GDM1 (cell line): ENCODE data around the gene FEZ2.

Experiments used
- DNase-seq: peaks from one replicate; lab custom pipeline; 2025; lab: John Stamatoyannopoulos, UW

The FEZ2 gene

GRCh38 chr2:36587101-36587500 lies 10.9 kb downstream of the FEZ2 start:
- DNase-seq = no peak

GRCh38 chr2:36586672-36587071 lies 11.3 kb downstream of the FEZ2 start:
- no peak for DNase-seq

DNA sequence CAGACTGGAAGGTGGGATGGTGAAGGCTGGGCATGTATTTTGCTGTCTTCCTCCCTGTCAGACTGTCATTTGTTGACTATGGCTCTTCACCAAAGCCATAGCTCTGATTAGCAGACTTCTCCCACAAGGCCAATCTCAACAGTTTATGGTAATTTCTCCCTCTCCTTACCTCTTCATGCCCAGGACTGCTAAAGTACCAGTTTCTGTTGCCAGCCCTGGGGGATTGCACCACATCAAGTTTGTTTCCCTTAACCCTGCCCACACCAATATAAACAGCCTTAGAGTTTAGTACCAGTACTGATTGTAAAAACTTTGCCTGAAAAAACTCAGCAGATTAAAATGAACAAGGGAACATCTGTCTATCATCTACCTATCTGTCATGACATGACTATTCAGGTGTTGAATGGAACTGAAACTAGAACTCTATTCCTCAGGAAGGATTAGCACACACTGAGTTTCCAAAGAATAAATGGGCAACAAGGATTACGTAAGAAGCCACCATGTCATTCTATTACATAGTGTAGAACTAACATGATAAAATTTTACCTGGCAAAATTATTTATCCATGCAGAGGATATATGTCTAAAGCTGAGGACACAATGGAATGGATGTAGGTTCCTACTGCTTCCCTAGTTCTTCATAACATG lies 13.7 kb downstream of the FEZ2 start:
- DNase-seq = no peak

- DNase-seq = no peak
Observed at GRCh38 chr2:36582951-36583350, 15.0 kb downstream of the FEZ2 start.

GRCh38 chr2:36582538-36582937 lies 15.4 kb downstream of the FEZ2 start:
- no peak for DNase-seq

- no peak for DNase-seq
Observed at GRCh38 chr2:36579297-36579664, 18.7 kb downstream of the FEZ2 start.

GRCh38 chr2:36578343-36579296 lies 19.3 kb downstream of the FEZ2 start:
- no peak for DNase-seq

DNA sequence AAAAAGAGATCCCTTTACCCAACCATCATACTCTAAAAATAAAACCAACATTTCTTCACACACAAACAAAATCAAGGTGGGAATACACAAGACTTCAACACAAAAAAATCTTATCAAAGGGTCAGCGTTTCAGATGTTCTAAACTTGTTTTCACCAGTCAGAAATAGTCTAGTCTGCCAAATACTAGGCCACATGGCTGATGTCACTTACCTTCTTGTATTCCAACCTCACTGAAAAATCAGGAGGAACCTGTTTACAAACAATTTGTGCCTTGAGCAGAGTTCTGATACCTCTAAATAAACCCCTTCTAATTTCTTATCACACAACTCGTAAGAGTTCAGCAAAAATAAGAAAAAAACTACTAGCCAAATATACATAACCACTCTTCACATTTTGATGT lies 20.1 kb downstream of the FEZ2 start:
- no peak for DNase-seq

- no peak for DNase-seq
Observed at GRCh38 chr2:36574560-36574959, 23.4 kb downstream of the FEZ2 start.

- no peak for DNase-seq
Observed at GRCh38 chr2:36573165-36573564, 24.8 kb downstream of the FEZ2 start.

- no peak for DNase-seq
Observed at GRCh38 chr2:36572719-36573059, 25.3 kb downstream of the FEZ2 start.

DNA sequence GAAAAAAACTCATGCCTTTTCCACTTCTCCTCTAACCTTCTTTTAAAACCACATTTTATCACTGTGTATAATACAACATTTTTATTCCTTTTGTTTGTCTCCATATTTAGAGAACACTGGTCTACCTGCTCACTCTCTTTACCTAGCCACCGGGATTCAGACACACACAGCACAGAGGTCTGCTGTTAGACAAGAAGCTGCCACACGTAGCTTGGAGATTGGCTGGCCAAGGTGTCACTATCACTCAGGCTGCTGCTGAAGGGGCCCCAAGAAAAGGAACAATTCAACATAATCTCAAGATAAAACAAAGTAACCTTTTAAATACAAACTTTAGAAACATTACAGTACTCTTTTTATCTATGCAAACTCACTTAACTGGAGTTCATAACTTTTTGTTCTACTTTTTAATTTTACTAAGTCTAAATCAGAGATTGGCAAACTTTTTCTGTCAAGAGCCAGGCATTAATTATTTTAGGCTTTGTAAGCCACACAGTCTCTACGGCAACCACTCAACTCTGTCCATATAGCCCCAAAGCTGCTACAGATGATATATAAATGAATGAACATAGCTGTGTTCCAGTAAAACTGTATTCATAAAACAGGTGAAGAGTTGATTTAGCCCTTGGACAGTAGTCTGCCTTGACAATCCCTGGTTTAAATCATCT lies 25.8 kb downstream of the FEZ2 start:
- DNase-seq = no peak

DNA sequence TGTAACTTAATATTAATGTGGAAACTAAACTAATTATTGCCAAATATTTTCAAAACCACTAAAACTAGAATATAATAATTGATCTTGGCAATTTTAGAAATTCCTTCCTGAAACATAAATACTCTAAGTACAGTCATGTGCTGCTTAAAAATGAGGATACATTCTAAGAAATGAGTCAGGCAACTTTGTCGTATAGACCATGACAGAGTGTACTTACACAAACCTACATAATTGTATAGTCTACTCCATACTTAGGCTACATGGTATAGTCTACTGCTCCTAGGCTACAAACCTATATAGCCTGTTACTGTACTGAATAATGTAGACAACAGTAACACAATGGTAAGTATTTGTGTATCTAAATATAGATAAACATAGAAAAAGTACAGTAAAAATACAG lies 27.6 kb downstream of the FEZ2 start:
- DNase-seq = no peak

DNA sequence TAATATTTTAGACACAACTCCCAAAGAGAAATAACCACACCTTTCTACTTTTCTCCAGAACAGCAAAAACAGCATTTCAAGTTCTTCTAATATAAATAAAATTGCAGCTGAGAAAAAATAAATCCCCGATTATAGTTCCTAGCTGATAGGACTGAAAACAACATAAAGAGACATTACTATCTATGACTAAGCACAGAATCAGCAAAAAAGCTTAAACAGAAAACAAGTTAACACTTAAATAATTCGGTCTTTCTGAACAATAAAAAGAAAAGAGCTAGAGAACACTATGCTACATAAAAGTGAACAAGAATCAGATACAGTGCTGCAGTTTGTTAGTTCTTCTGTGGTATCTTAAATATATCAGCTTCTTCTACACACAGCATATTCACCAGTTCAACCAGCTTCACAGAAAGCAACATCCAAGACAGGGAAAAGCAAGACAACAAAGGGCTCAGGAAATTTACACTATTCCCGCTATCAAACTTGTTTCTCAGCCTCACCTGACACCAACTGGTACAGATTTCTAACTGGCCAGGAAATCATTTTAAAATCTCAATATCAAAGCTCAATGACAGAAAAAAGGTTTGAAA lies 28.6 kb downstream of the FEZ2 start:
- no peak for DNase-seq

GRCh38 chr2:36568516-36569246 lies 29.3 kb downstream of the FEZ2 start:
- no peak for DNase-seq

- no peak for DNase-seq
Observed at GRCh38 chr2:36567711-36568408, 30.1 kb downstream of the FEZ2 start.

DNA sequence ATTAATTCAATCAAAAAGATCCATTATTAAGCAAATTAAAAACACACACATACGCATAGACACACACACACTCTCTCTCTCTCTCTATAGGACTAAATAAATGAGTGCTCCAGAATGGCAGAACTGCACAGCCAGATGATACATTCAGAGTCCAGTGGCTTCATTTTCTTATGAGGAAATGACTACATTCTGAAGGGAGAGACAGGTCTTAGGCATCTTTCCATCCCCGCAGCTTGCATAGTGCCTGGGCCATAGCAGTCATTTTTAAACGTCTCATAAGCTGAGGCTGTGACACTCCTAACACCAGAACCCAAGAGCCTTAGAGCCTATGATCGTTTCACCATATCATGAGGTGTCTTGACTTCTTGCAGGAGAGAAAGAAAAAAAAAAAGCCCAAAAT lies 31.1 kb downstream of the FEZ2 start:
- DNase-seq = no peak

DNA sequence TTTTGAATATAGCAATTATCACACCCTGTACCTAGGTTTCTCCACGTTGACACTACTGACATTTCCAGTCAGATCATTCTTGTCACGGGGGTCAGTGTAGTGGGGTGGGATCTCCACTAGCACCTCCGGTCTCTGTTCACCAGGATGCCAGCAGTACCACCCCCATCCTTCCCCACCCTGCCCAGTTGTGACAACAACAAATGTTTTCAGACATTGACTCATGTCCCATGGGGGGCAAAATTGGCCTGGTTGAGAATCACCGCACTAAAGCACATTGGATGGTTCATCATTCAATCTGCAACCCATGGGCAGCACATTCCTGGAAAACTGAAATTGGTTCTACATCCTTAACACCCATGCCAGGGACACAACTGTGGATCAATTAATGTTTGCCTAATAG lies 32.3 kb downstream of the FEZ2 start:
- no peak for DNase-seq

DNA sequence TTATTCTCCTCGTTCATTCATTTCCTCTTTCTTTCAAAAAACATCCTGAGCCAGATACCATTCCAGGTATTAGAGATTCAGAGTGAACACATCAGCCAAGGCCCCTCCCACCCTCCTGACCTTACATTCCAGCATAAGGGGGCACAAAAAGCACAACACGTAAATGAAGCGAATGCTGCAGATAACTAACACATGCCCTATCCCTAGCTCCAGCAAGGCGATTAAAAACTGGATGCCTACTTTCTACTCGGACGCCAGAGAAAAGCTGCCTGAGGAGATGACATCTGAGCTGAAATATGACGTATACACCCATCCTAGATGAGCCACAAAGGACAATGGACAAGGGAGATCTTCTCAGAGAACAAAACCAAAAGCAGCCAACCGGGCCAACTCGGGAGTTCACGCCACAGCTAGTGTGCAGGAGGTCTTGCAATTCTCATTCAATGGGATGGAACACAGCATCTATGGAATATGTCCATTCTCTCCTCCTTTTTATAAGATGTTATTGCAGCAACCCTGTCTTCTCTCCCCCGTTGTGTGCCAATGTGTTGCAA lies 33.5 kb downstream of the FEZ2 start:
- no peak for DNase-seq

- DNase-seq = no peak
Observed at GRCh38 chr2:36562973-36563532, 34.9 kb downstream of the FEZ2 start.

- DNase-seq = no peak
Observed at GRCh38 chr2:36562240-36562639, 35.7 kb downstream of the FEZ2 start.
